ENCODE measurements around the gene MBTPS2.
"Not testable (repeated sequence)": the region's sequence is repeated elsewhere in the genome, so short reads cannot be mapped to it uniquely, and the experiment has no call there.

The MBTPS2 gene

DNA sequence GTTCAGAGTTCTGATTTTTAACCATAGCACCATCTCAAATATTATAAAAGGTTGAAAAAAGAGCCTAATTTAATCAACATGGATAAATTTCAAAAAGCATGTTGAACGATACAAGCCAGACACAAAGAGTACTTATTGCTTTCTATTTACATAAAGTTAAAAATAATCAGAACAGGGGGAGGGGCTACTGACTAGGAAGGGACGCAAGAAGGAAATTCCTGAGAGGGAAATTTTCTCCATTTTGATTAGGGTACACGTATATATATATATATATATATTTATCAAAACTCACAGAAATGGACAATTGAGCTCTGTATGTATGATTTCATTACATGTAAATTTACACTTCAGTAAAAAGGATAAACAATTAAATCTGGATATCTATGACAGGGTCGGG lies 482 bp upstream of the MBTPS2 start:
- Mint-ChIP-seq H3K27ac (peak overlapping the region; percentile 91), H3K9me3 (no peaks in the 10 kb centered on the region), H3K27me3 (no peaks in the 10 kb centered on the region), H3K36me3 (peaks cover 6% of the 10 kb centered on the region), H3K4me3 (peak overlapping the region; percentile 92), H3K4me1 (peaks cover 5% of the 10 kb centered on the region)
- no peak for ATAC-seq

DNA sequence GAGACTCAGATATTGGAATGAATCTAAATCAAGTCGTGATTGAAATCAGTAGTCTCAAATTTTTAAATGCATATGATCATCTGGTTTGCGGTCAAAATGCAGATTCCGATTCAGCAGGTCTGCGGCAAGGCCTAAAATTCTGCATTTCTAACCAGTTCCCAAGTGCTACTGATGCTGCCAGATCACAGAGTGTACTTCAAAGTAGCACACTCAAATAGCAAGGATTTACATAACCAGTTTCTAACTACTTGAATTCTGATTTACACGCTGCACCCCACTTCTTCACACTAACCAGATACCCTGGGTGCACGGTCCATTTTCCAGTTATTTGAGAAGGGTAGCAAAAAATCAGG lies 752 bp downstream of the MBTPS2 start:
- Mint-ChIP-seq H3K27me3 (no peaks in the 10 kb centered on the region), H3K27ac (peak overlapping the region; percentile 91), H3K4me1 (peaks cover 5% of the 10 kb centered on the region), H3K36me3 (peaks cover 10% of the 10 kb centered on the region), H3K4me3 (peak overlapping the region; percentile 92), H3K9me3 (no peaks in the 10 kb centered on the region)
- no peak for ATAC-seq

DNA sequence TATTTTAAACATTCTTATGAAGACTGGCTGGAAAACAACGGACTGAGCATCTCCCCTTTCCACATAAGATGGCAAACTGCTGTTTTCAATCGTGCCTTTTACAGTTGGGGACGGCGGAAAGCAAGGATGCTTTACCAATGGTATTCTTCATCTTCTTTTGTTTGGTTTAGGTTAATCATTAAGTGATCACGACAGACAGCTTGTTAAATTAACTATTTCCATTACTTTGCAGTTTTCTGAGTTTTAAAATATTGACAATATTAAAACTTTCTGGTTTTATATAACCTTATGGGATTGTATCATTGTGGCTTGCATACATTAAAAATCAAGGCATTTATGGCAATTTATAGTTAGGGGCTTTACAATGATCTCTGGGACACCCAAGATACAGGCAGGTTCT lies 3.8 kb downstream of the MBTPS2 start:
- no peak for ATAC-seq
- H3K4me3 Mint-ChIP-seq: no peak overlapping the region
- no peaks in the 10 kb centered on the region for H3K27me3 Mint-ChIP-seq
- H3K9me3 Mint-ChIP-seq: no peaks in the 10 kb centered on the region
- no peak overlapping the region for H3K27ac Mint-ChIP-seq
- H3K4me1 Mint-ChIP-seq: peaks cover 5% of the 10 kb centered on the region
- H3K36me3 Mint-ChIP-seq: peaks cover 23% of the 10 kb centered on the region

GRCh38 chrX:21845096-21845495 lies 5.7 kb downstream of the MBTPS2 start:
- H3K27ac Mint-ChIP-seq: no peak overlapping the region
- no peaks in the 10 kb centered on the region for H3K27me3 Mint-ChIP-seq
- no peaks in the 10 kb centered on the region for H3K9me3 Mint-ChIP-seq
- no peak overlapping the region for H3K4me3 Mint-ChIP-seq
- H3K4me1 Mint-ChIP-seq: peaks cover 4% of the 10 kb centered on the region
- no peak for ATAC-seq
- peaks cover 23% of the 10 kb centered on the region for H3K36me3 Mint-ChIP-seq

DNA sequence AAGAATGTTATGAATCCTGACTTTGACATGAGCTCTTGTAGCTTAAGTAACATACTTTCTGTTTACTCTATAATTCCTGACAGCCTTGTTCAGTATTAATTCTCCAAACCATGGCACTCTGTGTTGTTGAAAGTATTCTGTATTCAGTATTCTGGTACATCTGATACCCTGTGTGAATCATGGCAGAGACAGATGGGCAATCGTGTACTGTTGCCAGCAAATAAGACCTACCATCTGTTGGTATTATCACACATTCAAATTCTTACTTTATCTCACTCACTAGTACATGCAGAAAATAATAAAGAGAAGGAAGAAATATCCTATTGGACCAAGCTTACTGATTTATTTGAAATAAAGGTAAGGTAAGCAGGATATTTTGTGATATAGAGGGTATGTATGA lies 7.9 kb downstream of the MBTPS2 start:
- Mint-ChIP-seq H3K4me3 (no peak overlapping the region), H3K9me3 (no peaks in the 10 kb centered on the region), H3K36me3 (peaks cover 23% of the 10 kb centered on the region), H3K4me1 (no peaks in the 10 kb centered on the region), H3K27ac (no peak overlapping the region), H3K27me3 (no peaks in the 10 kb centered on the region)
- no peak for ATAC-seq

DNA sequence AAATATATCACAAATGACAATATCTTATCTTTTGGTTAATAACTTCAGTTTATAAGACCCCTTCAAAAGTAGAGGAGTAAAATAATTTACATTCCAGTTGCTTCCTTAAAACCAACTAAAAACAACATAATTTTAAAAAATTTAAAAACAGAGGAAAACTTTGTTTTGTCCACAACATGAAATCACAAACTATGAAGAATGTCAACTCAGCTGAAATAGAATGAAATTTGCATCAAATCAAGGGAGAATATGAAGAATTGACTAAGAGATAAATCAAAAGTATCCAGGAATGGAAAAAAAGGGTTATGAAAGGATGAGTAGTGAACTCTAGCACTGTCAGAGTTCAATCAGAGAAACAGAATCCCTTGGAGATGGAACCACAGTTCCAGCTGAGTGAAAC lies 14.2 kb downstream of the MBTPS2 start:
- no peaks in the 10 kb centered on the region for H3K9me3 Mint-ChIP-seq
- no peak overlapping the region for H3K4me3 Mint-ChIP-seq
- no peaks in the 10 kb centered on the region for H3K27me3 Mint-ChIP-seq
- no peak for ATAC-seq
- H3K27ac Mint-ChIP-seq: no peak overlapping the region
- peaks cover 36% of the 10 kb centered on the region for H3K36me3 Mint-ChIP-seq
- H3K4me1 Mint-ChIP-seq: no peaks in the 10 kb centered on the region

- Mint-ChIP-seq H3K27ac (no peak within 1 kb of the TSS), H3K4me3 (no peak within 1 kb of the TSS), H3K36me3 (peaks cover 36% of the 10 kb centered on the region), H3K4me1 (no peaks in the 10 kb centered on the region), H3K9me3 (no peaks in the 10 kb centered on the region), H3K27me3 (no peaks in the 10 kb centered on the region)
- ATAC-seq: no peak
Observed at GRCh38 chrX:21855937-21856415, 16.6 kb downstream of the MBTPS2 start, which contains the start of gene YY2. YY2 (plus strand) TSS chrX:21855987; CDS start chrX:21856485, 498 bp downstream.

- no peak for ATAC-seq
- no peaks in the 10 kb centered on the region for H3K27me3 Mint-ChIP-seq
- peaks cover 36% of the 10 kb centered on the region for H3K36me3 Mint-ChIP-seq
- H3K4me3 Mint-ChIP-seq: no peak overlapping the region
- no peak overlapping the region for H3K27ac Mint-ChIP-seq
- no peaks in the 10 kb centered on the region for H3K4me1 Mint-ChIP-seq
- H3K9me3 Mint-ChIP-seq: no peaks in the 10 kb centered on the region
Observed at GRCh38 chrX:21856504-21856903, 17.1 kb downstream of the MBTPS2 start.

GRCh38 chrX:21863241-21863640 lies 23.8 kb downstream of the MBTPS2 start:
- H3K9me3 Mint-ChIP-seq: no peaks in the 10 kb centered on the region
- no peak overlapping the region for H3K27ac Mint-ChIP-seq
- peaks cover 12% of the 10 kb centered on the region for H3K36me3 Mint-ChIP-seq
- no peak overlapping the region for H3K4me3 Mint-ChIP-seq
- H3K4me1 Mint-ChIP-seq: no peaks in the 10 kb centered on the region
- no peak for ATAC-seq
- no peaks in the 10 kb centered on the region for H3K27me3 Mint-ChIP-seq

GRCh38 chrX:21865436-21865835 lies 26.0 kb downstream of the MBTPS2 start:
- Mint-ChIP-seq H3K4me1 (no peaks in the 10 kb centered on the region), H3K27me3 (no peaks in the 10 kb centered on the region), H3K4me3 (no peak overlapping the region), H3K9me3 (no peaks in the 10 kb centered on the region), H3K27ac (no peak overlapping the region), H3K36me3 (peaks cover 17% of the 10 kb centered on the region)
- ATAC-seq: no peak

DNA sequence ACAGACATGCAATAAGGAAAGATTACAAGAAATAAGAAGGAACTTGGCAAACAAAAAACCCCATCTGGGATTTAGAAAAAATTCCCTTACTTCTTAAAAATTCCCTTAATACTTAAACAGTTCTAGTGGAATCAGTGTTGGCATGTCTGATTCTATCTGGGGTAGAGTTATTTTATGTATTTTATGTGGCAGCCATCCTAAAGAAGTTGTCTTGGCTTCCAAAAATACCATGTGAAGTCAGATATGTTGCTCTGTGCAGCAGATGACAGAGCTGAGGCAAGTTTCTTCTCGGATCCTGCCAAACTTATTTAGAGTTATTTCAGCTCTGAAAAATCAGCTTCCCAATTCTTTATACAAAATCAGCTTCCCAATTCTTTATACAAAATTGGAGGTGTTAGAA lies 31.1 kb downstream of the MBTPS2 start:
- Mint-ChIP-seq H3K27me3 (no peaks in the 10 kb centered on the region), H3K4me3 (no peak overlapping the region), H3K36me3 (peaks cover 14% of the 10 kb centered on the region), H3K27ac (no peak overlapping the region), H3K9me3 (no peaks in the 10 kb centered on the region), H3K4me1 (no peaks in the 10 kb centered on the region)
- no peak for ATAC-seq

GRCh38 chrX:21873063-21873775 lies 33.8 kb downstream of the MBTPS2 start:
- H3K27me3 Mint-ChIP-seq: no peaks in the 10 kb centered on the region
- H3K9me3 Mint-ChIP-seq: no peaks in the 10 kb centered on the region
- ATAC-seq: no peak
- H3K36me3 Mint-ChIP-seq: peaks cover 16% of the 10 kb centered on the region
- H3K4me1 Mint-ChIP-seq: no peaks in the 10 kb centered on the region
- no peak overlapping the region for H3K27ac Mint-ChIP-seq
- no peak overlapping the region for H3K4me3 Mint-ChIP-seq

GRCh38 chrX:21874182-21874581 lies 34.8 kb downstream of the MBTPS2 start:
- H3K36me3 Mint-ChIP-seq, H3K4me3 Mint-ChIP-seq, ATAC-seq, H3K9me3 Mint-ChIP-seq, H3K27ac Mint-ChIP-seq, H3K4me1 Mint-ChIP-seq, H3K27me3 Mint-ChIP-seq: not testable (repeated sequence)

DNA sequence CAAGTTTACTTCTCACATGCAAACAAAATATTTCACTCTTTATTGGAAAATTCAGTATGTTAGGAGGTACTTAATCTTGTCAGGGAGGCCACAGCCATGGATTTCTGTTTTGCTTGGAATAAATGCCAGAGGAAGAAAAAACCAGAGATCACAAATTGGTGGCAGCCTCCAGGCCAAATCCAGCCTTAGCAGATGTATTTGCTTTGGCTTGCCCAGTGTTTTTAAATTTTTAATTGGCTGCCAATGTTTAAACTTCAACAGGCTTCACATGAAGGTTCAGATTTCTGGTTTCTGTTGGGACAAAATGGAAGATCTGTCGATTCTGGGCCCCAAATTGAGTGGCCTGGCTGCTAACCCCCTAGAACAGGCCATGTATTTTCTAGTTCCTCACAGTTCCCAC lies 35.6 kb downstream of the MBTPS2 start:
- ATAC-seq: no peak
- Mint-ChIP-seq H3K36me3 (peaks cover 8% of the 10 kb centered on the region), H3K4me3 (no peak overlapping the region), H3K27ac (no peak overlapping the region), H3K9me3 (no peaks in the 10 kb centered on the region), H3K27me3 (no peaks in the 10 kb centered on the region), H3K4me1 (no peaks in the 10 kb centered on the region)

GRCh38 chrX:21881881-21882574 lies 42.6 kb downstream of the MBTPS2 start:
- no peaks in the 10 kb centered on the region for H3K9me3 Mint-ChIP-seq
- no peaks in the 10 kb centered on the region for H3K27me3 Mint-ChIP-seq
- no peak overlapping the region for H3K27ac Mint-ChIP-seq

DNA sequence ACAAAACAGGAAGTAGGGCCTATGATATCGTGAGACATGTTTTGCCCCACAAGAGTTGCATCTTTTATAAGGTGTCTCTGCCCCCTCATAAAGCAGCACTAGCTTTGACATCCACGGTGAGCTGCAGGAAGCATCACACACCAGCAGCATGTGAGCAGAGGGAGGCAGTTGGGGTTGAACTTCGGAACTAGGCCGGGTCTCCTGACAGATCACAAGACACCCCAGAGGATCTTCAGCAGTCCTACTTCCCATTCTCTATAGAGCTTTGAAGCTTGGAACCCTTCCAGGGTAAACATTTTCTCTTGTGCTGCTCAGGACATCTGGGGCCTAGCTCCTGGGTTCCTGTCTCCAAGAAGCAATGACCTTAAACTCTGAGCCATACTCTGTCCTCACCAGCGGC lies 43.8 kb downstream of the MBTPS2 start:
- no peaks in the 10 kb centered on the region for H3K9me3 Mint-ChIP-seq
- H3K27me3 Mint-ChIP-seq: no peaks in the 10 kb centered on the region
- H3K4me3 Mint-ChIP-seq: no peak overlapping the region
- ATAC-seq: no peak
- no peak overlapping the region for H3K27ac Mint-ChIP-seq
- H3K4me1 Mint-ChIP-seq: no peaks in the 10 kb centered on the region
- peaks cover 6% of the 10 kb centered on the region for H3K36me3 Mint-ChIP-seq

More at GRCh38 chrX:21881881-21882574, 42.6 kb downstream of the MBTPS2 start:
- ATAC-seq: no peak
- Mint-ChIP-seq H3K36me3 (peaks cover 6% of the 10 kb centered on the region), H3K4me1 (no peaks in the 10 kb centered on the region), H3K4me3 (no peak overlapping the region)
